ENCODE measurements around the gene EXOC4.
"Not testable (repeated sequence)": the region's sequence is repeated elsewhere in the genome, so short reads cannot be mapped to it uniquely, and the experiment has no call there.

EXOC4 gene

DNA sequence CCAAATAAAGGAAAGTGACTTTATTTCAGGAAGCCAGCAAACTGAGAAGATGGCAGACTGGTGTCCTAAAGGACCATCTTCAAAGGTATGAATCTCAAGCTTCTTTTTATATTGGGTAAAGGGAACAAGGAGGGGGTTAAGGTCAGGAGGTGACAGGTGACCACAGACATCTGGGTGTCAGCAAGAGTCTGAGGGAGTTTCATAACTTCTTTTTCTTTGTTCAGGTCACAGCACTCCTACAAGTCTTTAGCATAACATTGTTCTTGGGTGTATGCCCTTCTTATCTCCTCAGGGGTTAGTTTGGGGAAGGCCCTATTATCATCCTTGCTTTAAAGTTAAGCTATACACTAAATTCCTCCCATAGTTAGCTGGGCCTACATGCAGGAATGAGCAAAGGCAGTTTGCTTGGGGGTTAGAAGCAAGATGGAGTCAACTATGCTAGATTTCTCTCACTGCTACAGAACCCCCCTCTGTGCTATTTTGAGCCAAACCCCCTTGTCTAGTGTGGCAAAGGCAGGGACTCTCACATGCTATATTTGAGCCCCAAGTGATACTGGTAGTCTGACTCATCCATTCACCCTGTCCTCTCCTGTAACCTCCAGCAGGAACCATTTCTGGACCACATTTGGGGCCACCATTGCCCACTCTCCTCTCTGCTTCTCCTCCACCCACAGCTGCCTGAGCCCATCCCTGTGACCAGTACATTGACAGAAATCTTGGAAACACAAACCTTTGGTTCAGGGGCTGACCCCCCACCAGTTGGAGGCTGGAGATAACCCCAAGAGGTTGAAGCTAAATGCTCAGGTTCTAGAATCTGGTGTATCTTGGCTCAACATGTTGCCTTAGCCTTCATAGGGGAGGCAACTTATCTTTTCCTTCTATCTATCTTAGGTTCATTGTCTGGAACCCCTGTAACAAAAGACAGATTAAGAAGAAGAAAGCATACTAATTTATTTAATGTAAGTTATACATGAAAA, 818.8 kb downstream of the EXOC4 start:
- H3K27ac ChIP-seq, result no peak overlapping the region
- TF ChIP-seq, protein P1, sequence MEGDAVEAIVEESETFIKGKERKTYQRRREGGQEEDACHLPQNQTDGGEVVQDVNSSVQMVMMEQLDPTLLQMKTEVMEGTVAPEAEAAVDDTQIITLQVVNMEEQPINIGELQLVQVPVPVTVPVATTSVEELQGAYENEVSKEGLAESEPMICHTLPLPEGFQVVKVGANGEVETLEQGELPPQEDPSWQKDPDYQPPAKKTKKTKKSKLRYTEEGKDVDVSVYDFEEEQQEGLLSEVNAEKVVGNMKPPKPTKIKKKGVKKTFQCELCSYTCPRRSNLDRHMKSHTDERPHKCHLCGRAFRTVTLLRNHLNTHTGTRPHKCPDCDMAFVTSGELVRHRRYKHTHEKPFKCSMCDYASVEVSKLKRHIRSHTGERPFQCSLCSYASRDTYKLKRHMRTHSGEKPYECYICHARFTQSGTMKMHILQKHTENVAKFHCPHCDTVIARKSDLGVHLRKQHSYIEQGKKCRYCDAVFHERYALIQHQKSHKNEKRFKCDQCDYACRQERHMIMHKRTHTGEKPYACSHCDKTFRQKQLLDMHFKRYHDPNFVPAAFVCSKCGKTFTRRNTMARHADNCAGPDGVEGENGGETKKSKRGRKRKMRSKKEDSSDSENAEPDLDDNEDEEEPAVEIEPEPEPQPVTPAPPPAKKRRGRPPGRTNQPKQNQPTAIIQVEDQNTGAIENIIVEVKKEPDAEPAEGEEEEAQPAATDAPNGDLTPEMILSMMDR (conservative IDR thresholded peaks at IDR 0.05), result no peak
- TF ChIP-seq ZFX (IDR thresholded peaks at IDR 0.05), result no peak

DNA sequence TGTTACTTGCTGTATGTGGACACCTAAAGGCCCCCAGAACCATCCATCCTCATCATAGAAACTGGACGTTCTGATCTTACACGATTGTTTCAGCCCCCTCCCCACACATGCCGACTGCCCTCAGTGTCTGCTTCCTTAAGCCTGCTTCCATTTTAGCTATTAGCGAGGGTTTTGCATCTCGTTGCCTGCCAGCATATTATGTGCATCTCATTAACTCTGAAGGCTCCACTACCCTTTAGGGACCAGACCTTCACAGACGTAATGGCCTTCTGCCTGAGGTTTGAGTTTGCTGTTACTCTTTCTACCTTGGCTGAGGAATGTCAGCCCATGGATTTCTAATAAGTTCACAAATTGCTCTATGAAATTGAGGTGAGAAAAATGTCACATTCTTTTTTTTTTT, 820.4 kb downstream of the EXOC4 start:
- no peak overlapping the region for H3K27ac ChIP-seq
- TF ChIP-seq, protein P1 (conservative IDR thresholded peaks at IDR 0.05), result no peak
- TF ChIP-seq ZFX (IDR thresholded peaks at IDR 0.05), result no peak

DNA sequence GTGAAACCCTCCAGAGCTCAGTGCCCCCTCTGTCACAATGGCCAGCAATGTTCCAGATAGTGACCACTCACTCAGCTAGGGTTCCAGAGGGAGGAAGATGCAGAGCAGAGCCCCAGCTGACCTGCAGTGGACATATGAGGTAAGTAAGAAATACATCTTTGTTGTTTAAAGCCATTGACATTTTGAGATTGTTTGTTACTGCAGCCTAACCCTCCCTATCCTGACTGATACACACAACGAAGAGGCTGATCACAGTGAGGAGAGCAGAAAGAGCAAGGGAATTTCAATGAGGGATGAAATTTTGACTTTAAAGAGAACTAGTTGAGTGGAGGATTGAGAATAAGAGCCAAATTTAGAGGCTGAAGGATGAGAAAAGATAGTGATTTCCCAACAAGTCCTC, 822.9 kb downstream of the EXOC4 start:
- no peak overlapping the region for H3K27ac ChIP-seq
- no peak for TF ChIP-seq ZFX (IDR thresholded peaks at IDR 0.05)
- TF ChIP-seq, protein P1 (conservative IDR thresholded peaks at IDR 0.05), result no peak

DNA sequence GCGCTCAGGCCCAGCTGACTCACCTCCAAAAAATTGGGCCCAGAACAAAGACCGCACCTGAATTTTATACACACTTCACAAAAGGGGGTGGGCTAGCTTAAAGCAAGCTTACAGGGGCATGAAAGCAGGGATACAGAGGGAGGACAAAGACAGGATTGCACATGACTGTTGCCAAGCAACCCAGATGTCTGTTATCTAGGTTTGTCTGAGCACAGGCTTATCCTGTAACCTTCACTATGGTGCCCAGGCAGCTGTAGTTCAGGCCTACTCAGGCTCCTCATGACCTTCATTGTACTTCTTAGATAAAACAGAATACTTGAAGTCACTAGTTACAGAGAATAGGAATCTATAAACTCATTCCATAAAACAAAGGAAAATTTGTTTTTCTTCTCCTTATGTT, 824.7 kb downstream of the EXOC4 start:
- not testable (repeated sequence) for H3K27ac ChIP-seq

DNA sequence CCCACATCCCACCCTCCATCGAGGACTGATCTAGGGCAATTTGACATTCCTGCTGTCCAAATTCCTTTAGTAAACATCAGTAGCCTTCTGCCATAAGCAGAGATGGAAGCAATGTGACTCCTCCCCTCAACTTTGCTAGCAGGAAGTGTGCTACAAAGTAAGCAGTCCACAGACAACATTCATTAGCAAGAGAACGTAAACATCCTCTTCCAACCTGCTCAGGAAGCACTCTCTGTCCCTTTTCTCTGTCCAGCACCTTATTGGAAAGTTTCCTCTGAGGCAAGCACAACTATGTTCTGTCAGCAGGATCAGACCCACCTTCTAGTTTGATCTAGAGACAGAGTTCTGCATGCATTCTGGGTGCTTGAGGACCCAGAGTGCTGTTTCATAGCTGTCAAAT, 826.1 kb downstream of the EXOC4 start:
- TF ChIP-seq, protein P1 (conservative IDR thresholded peaks at IDR 0.05), result no peak
- no peak for TF ChIP-seq ZFX (IDR thresholded peaks at IDR 0.05)
- H3K27ac ChIP-seq, result no peak overlapping the region

DNA sequence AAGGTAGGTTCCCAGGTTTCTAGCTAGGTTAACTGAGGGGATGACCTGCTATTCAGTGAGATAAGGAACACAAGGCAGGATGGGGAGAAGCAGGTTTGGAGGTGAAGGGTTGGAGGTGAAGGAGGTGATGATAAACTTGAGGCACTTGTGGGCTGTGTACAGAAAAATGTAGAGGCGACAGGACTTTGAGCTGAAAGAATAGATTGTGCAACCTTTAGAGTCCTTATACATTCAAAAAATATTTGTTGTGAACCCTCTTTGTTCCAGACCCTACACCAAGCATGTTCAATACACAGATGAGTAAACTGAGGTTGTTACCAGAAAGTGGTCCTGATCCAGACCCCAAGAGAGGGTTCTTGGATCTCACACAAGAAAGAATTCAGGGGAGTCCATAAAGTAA, 828.8 kb downstream of the EXOC4 start:
- H3K27ac ChIP-seq, result no peak overlapping the region
- TF ChIP-seq, protein P1 (conservative IDR thresholded peaks at IDR 0.05), result no peak
- no peak for TF ChIP-seq ZFX (IDR thresholded peaks at IDR 0.05)

DNA sequence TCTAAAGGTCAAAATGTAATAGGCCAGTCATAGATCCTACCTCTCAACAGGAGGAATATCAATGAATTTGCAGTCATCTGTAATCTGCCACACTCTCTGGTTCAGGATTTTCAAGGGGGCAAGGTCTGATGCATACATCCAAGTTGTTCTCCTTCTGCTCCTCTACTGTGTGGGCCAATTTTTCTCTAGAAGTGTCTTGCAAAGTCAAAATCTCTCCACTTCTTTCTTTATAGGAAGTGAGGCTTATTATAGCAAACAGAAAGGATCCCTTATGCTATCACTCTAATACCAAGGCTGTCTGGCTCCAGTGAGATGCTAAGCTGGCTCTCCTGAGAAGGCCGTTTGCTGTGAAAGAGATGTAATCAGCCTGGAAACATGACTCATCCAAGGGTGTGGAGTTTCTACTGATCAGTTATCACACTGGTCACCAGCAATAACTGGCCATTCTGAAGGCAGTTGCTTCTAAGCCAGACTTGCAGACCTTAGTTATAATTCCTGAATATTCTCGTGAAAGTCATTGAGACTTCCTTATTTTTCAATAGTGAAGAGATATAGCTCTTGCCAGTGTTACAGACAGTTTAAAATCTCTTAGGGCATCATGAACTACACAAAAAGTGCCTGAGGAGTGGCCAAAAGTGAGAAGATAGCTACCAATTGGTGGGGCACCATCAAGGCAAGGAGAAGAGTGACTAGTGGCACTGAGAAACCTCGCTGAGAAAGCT, 831.0 kb downstream of the EXOC4 start:
- H3K27ac ChIP-seq, result no peak overlapping the region

More for the DNA sequence above, 831.0 kb downstream of the EXOC4 start:
- TF ChIP-seq, protein P1 (conservative IDR thresholded peaks at IDR 0.05), result no peak
- TF ChIP-seq ZFX (IDR thresholded peaks at IDR 0.05), result no peak
